ENCODE results near the gene TWSG1. TPM values are rescaled to one million over a fixed set of nuclear protein-coding genes. Genes with fewer than 3 reads are reported as not detected.

TWSG1 gene
- polyA plus RNA-seq, 3 donors, result 1.6 to 5.5 (median 3.9) TPM

DNA sequence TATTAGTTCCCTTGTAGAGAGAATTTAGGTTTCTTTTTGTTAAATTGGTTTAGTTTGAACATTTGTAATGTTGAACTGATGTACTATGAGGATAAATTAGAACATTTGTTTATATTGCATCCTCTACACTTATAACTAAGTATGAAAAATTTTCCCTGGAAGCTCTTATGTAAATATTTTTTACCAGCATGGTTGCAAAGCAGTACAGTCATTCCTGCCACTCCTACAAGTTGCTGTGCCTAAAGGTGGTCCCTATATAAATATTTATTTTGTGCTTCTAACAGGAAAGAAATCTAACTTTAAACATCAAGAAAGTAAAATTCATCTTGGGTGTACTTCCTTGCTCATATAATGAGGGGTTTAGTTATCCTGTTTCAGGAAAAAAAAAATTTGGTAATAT, 14.2 kb downstream of the TWSG1 start:
- H3K36me3 ChIP-seq (replicated peaks in 1 of 2; ENCODE audit: control insufficient read depth in 1 of 2, insufficient read depth in 2 of 2, low read length in 2 of 2), result no peaks in the 10 kb centered on the region
- no peak overlapping the region for H3K4me2 ChIP-seq (replicated peaks; ENCODE audit: extremely low read depth, low read length, poor library complexity, severe bottlenecking)
- TF ChIP-seq, protein P1, sequence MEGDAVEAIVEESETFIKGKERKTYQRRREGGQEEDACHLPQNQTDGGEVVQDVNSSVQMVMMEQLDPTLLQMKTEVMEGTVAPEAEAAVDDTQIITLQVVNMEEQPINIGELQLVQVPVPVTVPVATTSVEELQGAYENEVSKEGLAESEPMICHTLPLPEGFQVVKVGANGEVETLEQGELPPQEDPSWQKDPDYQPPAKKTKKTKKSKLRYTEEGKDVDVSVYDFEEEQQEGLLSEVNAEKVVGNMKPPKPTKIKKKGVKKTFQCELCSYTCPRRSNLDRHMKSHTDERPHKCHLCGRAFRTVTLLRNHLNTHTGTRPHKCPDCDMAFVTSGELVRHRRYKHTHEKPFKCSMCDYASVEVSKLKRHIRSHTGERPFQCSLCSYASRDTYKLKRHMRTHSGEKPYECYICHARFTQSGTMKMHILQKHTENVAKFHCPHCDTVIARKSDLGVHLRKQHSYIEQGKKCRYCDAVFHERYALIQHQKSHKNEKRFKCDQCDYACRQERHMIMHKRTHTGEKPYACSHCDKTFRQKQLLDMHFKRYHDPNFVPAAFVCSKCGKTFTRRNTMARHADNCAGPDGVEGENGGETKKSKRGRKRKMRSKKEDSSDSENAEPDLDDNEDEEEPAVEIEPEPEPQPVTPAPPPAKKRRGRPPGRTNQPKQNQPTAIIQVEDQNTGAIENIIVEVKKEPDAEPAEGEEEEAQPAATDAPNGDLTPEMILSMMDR (IDR thresholded peaks at IDR 0.05), result no peak
- H3K9ac ChIP-seq (ENCODE audit: insufficient read depth, low read length, poor library complexity, severe bottlenecking), result no peak overlapping the region
- H3K27me3 Mint-ChIP-seq (ENCODE audit: low read depth in 3 of 3), result peaks cover 0 to 3% (median 0%) of the 10 kb centered on the region in 3 donors
- peaks cover 0 to 3% (median 0%) of the 10 kb centered on the region in 7 donors for H3K9me3 Mint-ChIP-seq
- no peaks in the 10 kb centered on the region for H3K27me3 ChIP-seq (ENCODE audit: control insufficient read depth in 2 of 2, insufficient read depth in 2 of 2, low read length in 2 of 2)
- H3K9me3 ChIP-seq (replicated peaks in 1 of 2; ENCODE audit: control insufficient read depth in 1 of 2, insufficient read depth in 1 of 2, low read length in 2 of 2), result no peaks in the 10 kb centered on the region
- H3K79me2 ChIP-seq (ENCODE audit: insufficient read depth, low read length), result no peaks in the 10 kb centered on the region
- no peak overlapping the region for H3K27ac Mint-ChIP-seq
- no peak overlapping the region for H3K4me3 Mint-ChIP-seq
- no peak overlapping the region for H3K27ac ChIP-seq (ENCODE audit: low read depth in 1 of 2, low read length in 2 of 2)
- intact Hi-C loops (cut with micrococcal nuclease), result no loop called here
- no peaks in the 10 kb centered on the region for H3K4me1 ChIP-seq (ENCODE audit: control insufficient read depth in 1 of 2, insufficient read depth in 2 of 2, low read length in 2 of 2)
- no peaks in the 10 kb centered on the region for H4K20me1 ChIP-seq (ENCODE audit: insufficient read depth, low read length)
- H3K36me3 Mint-ChIP-seq, result peaks cover 5 to 6% of the 10 kb centered on the region in 2 donors
- no peak overlapping the region for H3K4me3 ChIP-seq (replicated peaks in 1 of 3; ENCODE audit: low read depth in 2 of 3, low read length in 3 of 3)
- H3K4me1 Mint-ChIP-seq, result peaks cover 10% of the 10 kb centered on the region
- DNase-seq, result no peak
- no peak overlapping the region for H2AFZ ChIP-seq (ENCODE audit: insufficient read depth, low read depth, low read length, poor library complexity, severe bottlenecking)

DNA sequence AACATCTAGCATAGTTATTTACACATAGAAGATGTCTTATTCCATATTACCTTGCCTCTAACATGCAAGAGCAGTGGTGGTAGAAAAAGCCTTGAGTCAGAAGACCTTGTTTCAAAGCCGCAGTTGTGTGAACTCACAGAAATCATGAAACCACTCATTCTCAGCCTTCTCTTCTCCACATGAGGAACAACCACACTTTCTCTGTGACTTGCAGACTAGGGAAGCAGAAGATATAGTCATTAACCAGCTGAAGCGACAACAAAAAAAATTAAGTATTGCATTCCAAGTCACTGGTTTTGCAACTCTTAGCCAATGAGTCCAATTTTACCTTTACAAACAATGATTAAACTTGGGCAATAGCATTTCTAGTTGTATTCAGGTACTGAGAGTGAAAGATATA, 19.0 kb downstream of the TWSG1 start:
- Histone ChIP-seq H3K4me2 (replicated peaks; ENCODE audit: extremely low read depth, low read length, poor library complexity, severe bottlenecking) (no peak overlapping the region), H3K36me3 (replicated peaks in 1 of 2; ENCODE audit: control insufficient read depth in 1 of 2, insufficient read depth in 2 of 2, low read length in 2 of 2) (no peaks in the 10 kb centered on the region), H2AFZ (ENCODE audit: insufficient read depth, low read depth, low read length, poor library complexity, severe bottlenecking) (no peak overlapping the region), H3K9me3 (replicated peaks in 1 of 2; ENCODE audit: control insufficient read depth in 1 of 2, insufficient read depth in 1 of 2, low read length in 2 of 2) (no peaks in the 10 kb centered on the region), H3K79me2 (ENCODE audit: insufficient read depth, low read length) (no peaks in the 10 kb centered on the region), H3K9ac (ENCODE audit: insufficient read depth, low read length, poor library complexity, severe bottlenecking) (no peak overlapping the region), H3K4me1 (ENCODE audit: control insufficient read depth in 1 of 2, insufficient read depth in 2 of 2, low read length in 2 of 2) (no peaks in the 10 kb centered on the region), H3K27me3 (ENCODE audit: control insufficient read depth in 2 of 2, insufficient read depth in 2 of 2, low read length in 2 of 2) (no peaks in the 10 kb centered on the region), H4K20me1 (ENCODE audit: insufficient read depth, low read length) (no peaks in the 10 kb centered on the region), H3K4me3 (replicated peaks in 1 of 3; ENCODE audit: low read depth in 2 of 3, low read length in 3 of 3) (no peak overlapping the region), H3K27ac (ENCODE audit: low read depth in 1 of 2, low read length in 2 of 2) (no peak overlapping the region)
- H3K27me3 Mint-ChIP-seq (ENCODE audit: low read depth in 3 of 3), result peaks cover 0 to 3% (median 0%) of the 10 kb centered on the region in 3 donors
- no peaks in the 10 kb centered on the region for H3K9me3 Mint-ChIP-seq
- no peak overlapping the region for H3K4me3 Mint-ChIP-seq
- no peak for DNase-seq
- intact Hi-C loops (cut with micrococcal nuclease), result no loop called here
- WGBS (ENCODE audit: insufficient coverage), result 40% methylated on average over 1 of the region's 2 CpGs
- peaks cover 11% of the 10 kb centered on the region for H3K4me1 Mint-ChIP-seq
- peak overlapping the region in 1 of 7 donors; percentile 54 for H3K27ac Mint-ChIP-seq
- TF ChIP-seq, protein P1 (IDR thresholded peaks at IDR 0.05), result no peak
- no peaks in the 10 kb centered on the region for H3K36me3 Mint-ChIP-seq

Data from CD14-positive monocyte (primary cell).